ENCODE results near the gene LIPA.
"Not testable (repeated sequence)": the region's sequence is repeated elsewhere in the genome, so short reads cannot be mapped to it uniquely, and the experiment has no call there.

LIPA gene

DNA sequence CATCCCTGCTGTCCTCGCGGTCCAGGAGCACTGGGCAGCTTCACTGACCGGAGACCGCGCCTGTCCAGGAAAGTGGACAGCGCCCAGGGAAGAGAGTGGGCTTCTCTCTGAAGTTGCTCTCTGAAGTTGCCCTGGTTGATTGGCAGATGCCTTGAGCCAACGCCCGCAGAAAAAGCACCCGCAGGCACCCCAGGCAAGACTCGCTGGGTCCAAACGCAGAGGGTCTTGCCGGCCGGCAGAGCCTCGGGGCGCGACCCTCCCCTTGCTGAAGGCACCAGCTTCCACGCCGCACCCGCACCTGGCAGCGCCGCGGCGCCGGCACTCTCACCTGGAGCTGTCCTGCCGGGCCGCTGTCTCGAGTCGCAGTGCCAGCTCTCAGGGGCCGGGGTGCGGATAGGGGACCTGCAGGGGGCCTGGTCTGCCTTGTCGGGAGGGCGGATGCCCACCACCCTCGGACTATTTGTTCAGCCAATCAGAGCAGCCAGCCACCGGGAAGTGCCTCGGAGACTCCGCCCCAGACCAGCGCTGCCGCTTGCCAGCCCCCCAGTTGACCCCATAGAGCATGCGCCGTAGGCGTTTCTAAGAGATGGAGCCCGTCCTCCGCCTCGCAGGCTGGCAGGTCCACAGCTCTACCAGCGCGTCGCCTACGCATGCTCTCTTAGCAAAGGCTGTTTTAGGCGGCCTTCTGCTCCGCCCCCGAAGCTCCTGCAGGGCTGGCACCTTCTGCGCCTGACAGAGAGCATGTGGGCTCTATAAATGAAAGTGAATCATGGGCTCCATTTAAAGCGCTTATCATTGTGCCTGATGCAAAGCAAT lies at the start of gene LIPA:
TSS of gene LIPA (minus strand) at position 367 of the 816 bp plus-strand sequence. CDS start 4,127 bp downstream, outside the sequence.
- DNase-seq (ENCODE audit: low read depth in 3 of 3) = peak; percentile 88 to 94 (median 89)

DNA sequence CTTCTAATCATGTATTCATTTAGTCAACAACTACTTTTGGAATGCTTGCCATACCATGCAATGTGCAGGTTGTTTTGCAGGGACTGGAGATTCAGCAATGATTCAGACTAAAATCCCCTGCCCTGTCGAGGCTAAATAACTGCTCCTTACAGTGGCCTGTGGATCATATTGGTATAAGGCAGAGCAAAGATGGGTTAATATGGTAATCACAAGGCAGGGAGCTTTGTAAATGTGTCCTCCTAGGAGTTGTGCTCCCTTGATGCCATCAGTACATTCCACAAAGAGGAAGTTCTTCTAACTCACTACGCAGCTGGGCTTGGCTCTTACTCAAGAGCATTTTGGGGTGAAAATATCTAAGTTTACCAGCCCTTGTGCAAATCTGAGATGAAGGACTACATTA lies 49.7 kb upstream of the LIPA start:
- no peak for DNase-seq (ENCODE audit: low read depth in 3 of 3)

DNA sequence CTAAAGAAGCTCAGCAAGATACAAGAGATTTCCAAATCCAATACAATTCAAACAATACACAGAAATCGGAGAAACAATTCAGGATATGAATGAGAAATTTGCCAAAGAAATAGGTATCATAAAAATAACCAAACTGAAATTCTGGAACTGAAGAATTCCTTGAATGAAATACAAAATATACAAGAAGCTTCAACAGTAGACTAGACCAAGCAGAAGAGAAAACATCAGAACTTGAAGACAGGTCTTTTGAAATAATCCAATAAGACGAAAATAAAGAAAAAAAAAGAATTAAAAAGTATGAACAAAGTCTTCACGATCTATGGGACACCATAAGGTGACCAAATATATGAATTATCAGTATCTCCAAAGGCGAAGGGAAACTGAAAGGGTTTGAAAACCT lies 47.5 kb upstream of the LIPA start:
- DNase-seq (ENCODE audit: low read depth in 3 of 3) = no peak

DNA sequence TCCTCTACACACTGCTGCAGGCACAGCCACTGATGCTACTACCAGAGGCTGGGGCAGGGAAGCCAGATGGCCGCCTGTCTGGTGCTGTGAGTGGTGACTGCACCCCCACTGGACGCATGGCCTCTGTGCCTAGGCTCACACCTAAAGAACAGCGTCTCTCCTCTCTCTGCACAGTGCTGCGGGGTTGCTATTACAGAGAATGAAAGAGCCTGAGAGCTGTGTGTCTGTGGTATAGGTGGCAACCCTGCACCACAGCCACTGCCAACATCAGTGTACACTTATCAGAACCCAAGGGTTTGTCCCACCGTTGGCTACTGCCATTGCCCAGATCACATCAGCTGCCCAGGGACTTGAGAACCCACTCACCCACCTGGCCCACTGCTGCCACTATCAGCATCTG lies 46.2 kb upstream of the LIPA start:
- no peak for DNase-seq (ENCODE audit: low read depth in 3 of 3)

DNA sequence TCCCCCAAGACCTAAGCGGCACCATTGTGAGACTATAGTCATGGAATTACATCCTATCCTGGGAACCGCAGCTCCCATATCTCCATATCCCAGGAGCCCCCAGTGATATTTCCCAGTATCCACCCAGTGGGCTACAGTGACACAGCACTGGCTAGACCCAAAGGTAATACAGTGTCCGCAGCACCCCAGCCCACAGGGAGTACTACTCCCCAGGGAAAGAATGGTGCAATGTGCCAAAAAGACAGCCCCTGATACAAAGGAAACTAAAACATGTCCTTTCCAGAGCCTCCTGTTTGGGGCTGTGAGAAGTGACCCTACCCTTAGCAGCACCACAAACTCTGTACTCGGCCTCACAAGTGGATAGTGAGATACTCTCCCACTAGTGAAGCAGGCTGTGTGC lies 45.8 kb upstream of the LIPA start:
- DNase-seq (ENCODE audit: low read depth in 3 of 3) = no peak

DNA sequence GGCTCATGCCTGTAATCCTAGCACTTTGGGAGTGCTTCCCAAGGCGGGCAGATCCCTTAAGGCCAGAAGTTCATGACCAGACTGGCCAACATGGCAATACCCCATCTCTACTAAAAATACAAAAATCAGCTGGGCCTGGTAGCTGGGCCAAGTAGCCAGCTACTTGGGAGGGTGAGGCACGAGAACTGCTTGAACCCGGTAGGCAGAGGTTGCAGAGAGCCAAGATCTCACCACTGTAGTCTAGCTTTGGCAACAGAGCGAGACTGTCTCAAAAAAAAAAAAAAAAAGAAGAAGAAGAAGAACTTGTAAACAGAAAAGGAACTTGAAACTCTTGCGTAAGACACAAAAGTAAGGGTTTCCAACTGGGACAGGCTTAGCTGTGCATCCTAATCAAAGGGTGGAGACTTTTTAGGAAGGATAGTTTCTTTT lies 44.7 kb upstream of the LIPA start:
- no peak for DNase-seq (ENCODE audit: low read depth in 3 of 3)

DNA sequence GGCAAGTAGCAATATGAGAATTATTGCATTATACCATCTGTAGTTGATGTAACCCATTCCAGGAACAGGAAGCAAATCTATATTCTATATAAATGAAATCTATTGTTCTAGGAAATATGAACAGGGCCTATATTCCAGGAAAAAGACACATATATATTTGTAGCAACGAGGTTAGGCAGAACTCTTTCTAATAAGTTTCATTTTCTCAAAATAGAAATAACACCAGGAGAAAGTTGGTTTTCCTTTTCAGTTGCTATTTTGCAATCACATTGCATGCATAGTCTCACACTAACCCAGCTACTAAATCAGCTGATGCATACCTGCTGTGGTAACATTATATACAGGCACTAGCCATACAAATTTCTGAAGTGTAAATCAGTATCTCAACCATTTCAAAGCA lies 44.0 kb upstream of the LIPA start:
- DNase-seq (ENCODE audit: low read depth in 3 of 3) = no peak

DNA sequence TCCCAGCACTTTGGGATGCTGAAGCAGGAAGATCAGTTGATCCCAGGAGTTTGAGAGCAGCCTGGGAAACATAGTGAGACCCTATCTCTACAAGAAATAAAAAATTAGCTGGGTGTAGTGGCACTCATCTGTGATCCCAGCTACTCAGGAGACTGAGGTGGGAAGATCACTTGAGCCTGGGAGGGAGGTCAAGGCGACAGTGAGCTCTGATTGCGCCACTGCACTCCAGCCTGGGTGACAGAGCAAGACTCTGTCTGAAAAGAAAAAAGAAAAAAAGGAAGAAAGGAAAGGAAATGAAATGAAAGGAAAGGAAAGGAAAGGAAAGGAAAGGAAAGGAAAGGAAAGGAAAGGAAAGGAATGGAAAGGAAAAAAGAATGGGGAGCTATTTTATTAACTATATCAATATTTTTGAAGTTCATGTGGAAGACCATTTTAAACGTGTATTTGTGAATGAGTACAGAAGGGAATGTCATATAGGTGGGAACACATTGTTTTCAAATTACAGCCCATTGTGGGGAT lies 43.2 kb upstream of the LIPA start:
- DNase-seq (ENCODE audit: low read depth in 3 of 3) = no peak

DNA sequence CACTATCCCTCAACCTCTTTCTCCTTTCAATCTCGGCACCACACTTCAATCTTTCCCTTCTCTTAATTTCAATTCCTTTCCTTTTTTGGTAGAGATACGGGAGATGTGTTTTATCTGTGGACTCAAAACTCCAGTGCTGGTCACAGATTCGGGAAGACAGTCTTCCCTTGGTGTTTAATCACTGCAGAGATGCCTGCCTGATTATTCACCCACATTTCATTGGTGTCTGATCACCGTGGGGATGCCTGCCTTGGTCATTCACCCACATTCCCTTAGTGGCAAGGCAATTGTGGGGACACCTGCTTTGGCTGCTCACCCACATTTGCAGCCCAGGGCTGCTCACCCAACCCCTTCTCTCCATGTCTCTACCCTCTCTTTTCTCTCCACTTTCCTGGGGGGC lies 33.7 kb upstream of the LIPA start:
- not testable (repeated sequence) for DNase-seq (ENCODE audit: low read depth in 3 of 3)

DNA sequence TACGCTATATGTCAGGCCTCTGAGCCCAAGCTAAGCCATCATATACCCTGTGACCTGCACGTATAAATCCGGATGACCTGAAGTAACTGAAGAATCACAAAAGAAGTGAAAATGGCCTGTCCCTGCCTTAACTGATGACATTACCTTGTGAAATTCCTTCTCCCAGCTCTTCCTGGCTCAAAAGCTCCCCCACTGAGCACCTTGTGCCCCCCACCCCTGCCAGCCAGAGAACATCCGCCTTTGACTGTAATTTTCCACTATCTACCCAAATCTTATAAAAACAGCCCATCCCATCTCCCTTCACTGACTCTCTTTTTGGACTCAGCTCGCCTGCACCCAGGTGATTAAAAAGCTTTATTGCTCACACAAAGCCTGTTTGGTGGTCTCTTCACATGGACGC lies 33.1 kb upstream of the LIPA start:
- DNase-seq (ENCODE audit: low read depth in 3 of 3) = not testable (repeated sequence)

DNA sequence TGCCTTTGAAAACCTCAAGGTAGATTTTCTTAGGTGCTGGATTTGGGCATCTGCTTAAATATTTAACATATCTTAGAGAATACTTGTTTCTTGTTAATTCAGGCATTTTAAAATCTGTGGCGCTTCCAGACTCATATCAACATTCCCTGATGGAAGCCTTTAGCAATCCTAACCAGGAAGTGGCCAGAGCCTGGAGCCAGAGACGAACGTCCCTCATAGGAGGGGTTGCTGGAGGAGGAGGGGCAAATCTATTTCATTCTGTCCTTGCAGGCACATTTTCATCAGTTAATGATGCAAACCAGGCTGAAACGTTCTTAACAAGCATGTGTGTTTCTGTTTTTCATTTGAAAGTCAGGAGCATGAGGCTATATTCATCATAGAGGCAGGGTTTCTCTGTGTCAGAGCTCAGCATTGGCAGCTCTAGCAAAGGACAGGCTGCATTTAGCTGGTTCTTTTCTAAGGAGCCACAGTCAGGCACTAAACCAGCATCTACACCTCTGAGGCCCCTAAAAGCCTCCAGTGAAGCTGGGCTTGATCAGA lies 32.4 kb upstream of the LIPA start:
- no peak for DNase-seq (ENCODE audit: low read depth in 3 of 3)

DNA sequence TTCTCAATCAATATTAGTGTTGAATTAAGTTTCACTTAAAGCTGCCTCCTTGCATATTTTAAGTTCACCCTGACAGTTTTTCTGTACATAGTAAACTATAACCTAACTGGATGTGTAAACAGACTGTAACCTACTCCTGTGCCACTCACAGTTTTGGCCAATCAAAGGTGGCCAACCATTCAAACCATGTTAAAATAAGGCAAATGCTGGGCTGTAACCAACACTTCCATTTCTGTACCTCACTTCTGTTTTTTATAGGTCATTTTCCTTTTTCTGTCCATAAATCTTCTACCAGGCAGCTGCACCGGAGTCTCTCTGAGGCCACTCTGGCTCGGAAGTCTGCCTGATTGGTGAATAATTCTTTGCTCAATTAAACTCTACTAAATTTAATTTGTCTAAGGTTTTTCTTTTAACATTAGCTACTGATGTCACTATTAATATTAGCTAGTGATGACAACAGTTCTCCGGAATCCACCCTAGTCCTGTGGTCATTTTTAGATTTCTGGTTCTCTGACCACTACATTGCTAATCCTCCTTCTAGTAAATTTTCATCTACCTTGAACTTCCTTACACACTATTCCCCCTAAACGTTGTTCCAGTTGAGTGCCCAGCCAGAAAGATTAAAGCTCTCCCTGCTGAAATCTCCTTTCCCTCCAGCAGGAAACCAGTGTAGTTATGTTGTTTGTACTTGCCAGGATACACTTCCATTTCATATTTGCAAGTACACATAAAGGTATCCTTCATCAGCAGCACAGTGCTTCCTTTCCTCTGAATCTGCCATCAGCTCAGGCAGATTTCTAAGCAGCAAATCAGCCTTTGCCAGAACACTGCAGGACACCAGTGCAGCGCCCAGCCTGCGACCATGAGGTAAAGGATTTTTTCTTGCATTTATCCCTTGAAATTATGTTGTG lies 31.7 kb upstream of the LIPA start:
- no peak for DNase-seq (ENCODE audit: low read depth in 3 of 3)

DNA sequence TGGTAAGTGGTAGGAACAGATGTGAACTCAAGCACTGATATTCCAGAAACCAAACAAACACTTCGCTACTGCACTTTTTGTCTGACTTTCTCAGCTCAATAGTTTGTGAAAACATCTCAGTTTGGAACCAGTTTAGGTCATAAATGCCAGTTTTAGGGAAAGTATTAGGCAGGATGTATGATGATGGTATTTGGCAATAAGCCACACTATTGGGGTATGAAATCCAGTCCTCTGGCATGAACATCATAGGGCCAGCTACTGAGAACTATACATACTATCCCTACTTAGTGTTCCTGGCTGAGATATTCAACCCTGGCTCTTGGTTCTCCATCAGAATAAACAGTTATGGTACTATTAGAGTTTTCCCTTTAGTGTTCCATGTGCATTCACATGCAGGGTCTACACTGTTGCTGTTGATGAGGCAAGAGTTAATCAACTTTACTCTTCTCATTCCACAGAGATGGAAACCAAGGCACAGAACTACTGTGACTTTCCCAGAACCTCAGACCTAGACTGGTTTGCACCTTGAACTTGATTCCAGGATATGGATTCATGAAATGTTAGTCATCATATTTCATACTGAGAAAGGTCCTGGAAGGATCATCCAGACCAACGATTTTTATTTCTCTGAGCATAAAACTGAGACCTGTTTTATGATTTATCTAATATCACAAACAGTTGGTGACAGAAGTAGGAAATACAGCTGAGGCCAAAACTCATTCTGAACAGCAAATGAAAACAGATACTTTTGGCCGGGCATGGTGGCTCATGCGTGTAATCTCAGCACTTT lies 30.2 kb upstream of the LIPA start:
- no peak for DNase-seq (ENCODE audit: low read depth in 3 of 3)

DNA sequence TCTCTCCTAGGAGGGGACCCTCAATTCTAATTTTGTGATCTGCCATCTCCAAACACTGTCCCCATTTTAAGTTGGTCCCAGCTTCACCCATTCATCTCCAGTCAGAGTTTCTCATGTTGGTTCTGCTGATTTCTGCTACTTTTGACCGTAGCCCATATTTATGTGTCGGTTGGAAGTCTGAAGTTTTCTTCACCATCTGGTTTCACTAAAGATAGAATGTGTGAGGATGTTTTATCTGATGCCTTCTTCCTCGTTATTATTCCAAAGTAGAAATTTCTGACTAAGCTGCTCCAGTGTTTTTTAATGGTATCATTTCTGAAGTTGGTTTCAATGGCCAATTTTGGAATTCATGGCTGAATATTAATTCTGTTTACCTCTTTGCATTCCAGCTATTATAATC lies 28.9 kb upstream of the LIPA start:
- no peak for DNase-seq (ENCODE audit: low read depth in 3 of 3)

DNA sequence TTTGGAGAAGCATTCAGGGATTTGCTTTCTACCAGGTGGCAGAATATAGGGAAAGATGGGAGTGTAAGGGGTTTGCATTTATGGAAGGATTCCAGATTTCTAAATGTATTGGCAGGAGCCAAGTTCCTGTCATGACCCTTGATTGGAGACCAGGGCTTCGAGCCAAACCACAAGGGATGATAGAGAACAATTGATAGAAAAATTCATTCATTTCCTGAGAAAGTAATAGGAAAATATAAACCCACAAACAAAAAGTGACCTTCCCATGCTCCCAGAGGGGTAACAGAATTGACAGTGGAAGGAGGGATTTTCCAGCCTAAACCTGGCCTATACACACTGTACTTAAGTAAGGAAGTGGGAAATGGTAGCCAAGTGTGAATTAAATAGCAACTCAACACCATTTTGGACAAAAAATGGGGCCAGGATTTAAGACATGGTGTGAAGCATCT lies 27.9 kb upstream of the LIPA start:
- no peak for DNase-seq (ENCODE audit: low read depth in 3 of 3)

DNA sequence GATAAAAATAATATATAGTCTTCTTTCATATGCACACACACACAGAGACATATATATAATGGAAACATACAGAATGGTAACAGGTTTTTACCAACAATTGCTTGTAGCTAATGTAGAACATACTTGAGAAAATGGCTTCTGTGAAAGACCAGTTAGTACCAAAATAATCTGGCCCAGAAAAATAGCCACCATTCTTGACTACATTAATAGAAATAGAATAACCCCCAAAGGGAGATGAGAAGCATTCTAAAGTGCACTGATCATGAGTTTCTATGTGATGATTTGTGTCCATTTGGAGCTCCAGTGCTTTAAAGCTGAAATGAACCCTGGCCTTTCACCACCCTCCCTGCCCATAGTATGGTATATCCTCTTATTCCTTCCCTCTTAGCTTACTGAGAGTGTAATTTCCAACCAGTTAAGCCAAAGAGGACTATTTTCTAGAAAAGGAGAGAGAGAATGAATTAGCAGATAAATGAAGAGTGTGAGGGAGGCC lies 27.4 kb upstream of the LIPA start:
- no peak for DNase-seq (ENCODE audit: low read depth in 3 of 3)

DNA sequence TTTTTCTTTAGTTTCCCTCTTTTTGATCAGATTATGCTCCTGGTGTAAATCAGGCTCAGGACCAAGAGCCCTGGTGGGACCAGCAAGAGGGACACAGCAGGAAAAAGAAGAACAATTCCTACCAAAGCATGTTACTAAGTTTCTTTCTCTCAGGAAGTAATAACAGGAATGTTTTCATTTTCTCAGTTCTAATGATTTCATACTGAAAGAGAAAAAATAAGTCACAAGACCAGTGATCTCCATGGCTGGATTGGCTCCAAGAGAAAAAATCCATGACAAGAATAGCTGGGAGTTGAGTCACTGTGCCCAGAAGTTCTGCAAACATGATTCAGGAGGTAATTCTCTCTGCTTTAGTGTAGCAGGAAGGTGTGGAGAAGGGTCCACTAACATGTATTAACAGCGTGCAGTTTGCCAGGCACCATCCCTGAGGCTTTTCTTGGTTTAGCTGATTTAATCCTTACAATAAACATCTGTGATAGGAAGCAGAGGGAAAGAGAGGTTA lies 26.5 kb upstream of the LIPA start:
- no peak for DNase-seq (ENCODE audit: low read depth in 3 of 3)

DNA sequence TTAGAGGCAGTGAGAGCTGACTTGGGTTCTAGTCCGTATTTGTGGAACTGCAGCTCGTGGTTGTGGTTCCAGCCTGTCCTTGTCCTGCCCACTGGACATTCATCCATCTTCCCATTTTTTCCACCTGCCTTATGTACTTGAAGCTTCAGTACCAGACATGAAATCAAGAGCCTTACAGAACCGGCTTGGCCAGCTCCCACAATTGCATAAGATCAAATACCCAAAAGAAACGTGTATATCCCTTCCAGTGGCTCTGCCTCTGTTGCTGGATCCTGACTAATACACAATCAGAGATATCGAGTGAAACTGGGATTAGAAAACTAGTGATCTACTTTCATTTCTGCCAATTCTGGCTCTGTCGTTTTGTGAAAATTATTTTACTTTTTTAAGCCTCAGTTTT lies 23.8 kb upstream of the LIPA start:
- DNase-seq (ENCODE audit: low read depth in 3 of 3) = no peak

DNA sequence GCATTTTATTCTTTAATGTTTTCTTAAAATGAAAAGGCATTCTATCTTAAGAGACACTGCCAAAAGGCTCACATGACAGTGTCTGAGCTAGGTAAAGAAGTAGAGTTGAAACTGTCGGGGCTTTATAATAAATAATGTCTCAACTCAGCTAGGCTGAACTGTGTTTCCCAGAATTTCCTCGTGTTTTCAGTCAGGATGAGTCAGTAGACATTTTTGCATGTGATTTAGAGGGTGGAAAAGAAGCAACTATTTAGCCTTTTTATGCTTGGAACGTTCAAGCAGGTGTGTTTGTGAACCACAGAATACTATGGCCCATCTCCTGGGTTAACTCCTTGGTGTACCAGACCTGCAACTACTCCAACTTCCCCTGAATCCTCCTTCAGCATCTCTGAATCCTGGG lies 23.4 kb upstream of the LIPA start:
- no peak for DNase-seq (ENCODE audit: low read depth in 3 of 3)

DNA sequence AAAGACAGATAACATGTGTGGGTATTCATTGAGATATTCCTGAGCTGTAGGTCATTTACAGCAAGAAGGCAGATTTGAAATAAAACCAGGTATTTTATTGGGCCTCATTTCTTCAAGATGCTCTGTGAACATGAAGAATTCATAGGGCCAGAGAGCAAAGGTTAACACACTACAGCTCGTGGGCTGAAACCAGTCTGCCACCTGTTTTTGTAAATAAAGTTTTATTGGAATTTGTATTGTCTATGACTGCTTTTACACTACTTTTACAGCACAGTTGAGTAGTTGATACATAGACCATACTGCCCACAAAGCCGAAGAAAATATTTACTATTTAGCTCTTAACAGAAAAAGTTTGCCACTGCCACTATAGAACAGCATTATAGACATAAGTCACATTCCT lies 22.1 kb upstream of the LIPA start:
- no peak for DNase-seq (ENCODE audit: low read depth in 3 of 3)

DNA sequence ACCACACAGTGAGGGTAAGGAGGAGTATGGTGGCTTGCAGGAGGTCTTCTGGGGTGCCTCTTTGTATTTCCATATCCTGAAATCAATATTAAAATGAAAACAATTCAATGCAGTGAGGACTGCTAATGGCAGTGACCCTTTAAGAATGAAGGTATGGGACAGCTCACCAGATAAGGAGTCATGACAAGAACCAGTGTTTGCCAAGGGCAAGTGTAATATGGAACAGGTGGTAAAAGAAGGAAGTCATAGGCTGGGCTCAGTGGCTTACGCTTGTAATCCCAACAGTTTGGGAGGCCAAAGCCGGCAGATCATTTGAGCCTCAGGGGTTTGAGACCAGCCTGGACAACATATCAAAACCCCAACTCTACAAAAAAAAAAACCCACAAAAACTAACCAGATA lies 20.0 kb upstream of the LIPA start:
- no peak for DNase-seq (ENCODE audit: low read depth in 3 of 3)

Data from stimulated activated CD4-positive, alpha-beta T cell treated with anti-CD3 and anti-CD28 coated beads, TNF-alpha, amount 100 ng/mL, for 24 hours (primary cell).